GM12878 (cell line): ENCODE data around the gene LDLRAD4. TPM values are rescaled to one million over a fixed set of nuclear protein-coding genes. Genes with fewer than 3 reads are reported as not detected.

ENCODE experiments used
- BCLAF1 ChIP-seq: fragments of 450-650 bp; IDR thresholded peaks from 2 replicates; pipeline ENCODE4 v1.6.1; 2017; ENCODE audit warnings: antibody characterized with exemption, mild to moderate bottlenecking, moderate library complexity
- CEBPB ChIP-seq, 2 experiments: fragments of 150-350 bp in 1 of 2; IDR thresholded peaks; 2 replicates each; pipeline ENCODE4 v1.6.1; 2012 to 2014; ENCODE audit warnings: low read depth in 2 of 2, low read length in 2 of 2, borderline replicate concordance in 1 of 2, inconsistent platforms in 1 of 2
- EZH2 ChIP-seq: IDR thresholded peaks from 2 replicates; pipeline ENCODE4 v1.6.1; 2012; ENCODE audit warnings: low read depth, mild to moderate bottlenecking, control low read depth, inconsistent platforms, low read length, borderline replicate concordance; ENCODE audit not compliant: control insufficient read depth
- HDAC2 ChIP-seq: fragments of 200-600 bp; sonication (generic); IDR thresholded peaks from 2 replicates; pipeline ENCODE4 v1.6.1; 2017
- IRF4 ChIP-seq: IDR thresholded peaks from 2 replicates; pipeline ENCODE4 v1.6.1; 2011; ENCODE audit warnings: low read depth, low read length
- JUND ChIP-seq: IDR thresholded peaks from 2 replicates; pipeline ENCODE4 v1.6.1; 2012; ENCODE audit warnings: low read depth, mild to moderate bottlenecking, low read length, improper control_type of control experiment, moderate library complexity
- KAT2A ChIP-seq: conservative IDR thresholded peaks from 2 replicates; pipeline ENCODE4 v1.6.1; 2011; ENCODE audit warnings: low read depth, low read length; ENCODE audit not compliant: control insufficient read depth
- LARP7 ChIP-seq: fragments of 450-650 bp; IDR thresholded peaks from 2 replicates; pipeline ENCODE4 v1.6.1; 2017; ENCODE audit warnings: mild to moderate bottlenecking
- MAX ChIP-seq: IDR thresholded peaks from 2 replicates; pipeline ENCODE4 v1.6.1; 2012; ENCODE audit warnings: low read depth, low read length, improper control_type of control experiment
- NFXL1 ChIP-seq: fragments of 450-650 bp; IDR thresholded peaks from 2 replicates; pipeline ENCODE4 v1.6.1; 2017; ENCODE audit warnings: antibody characterized with exemption, mild to moderate bottlenecking, borderline replicate concordance
- POLR2AphosphoS5 ChIP-seq: IDR thresholded peaks from 2 replicates; pipeline ENCODE4 v1.6.1; 2011; ENCODE audit warnings: mild to moderate bottlenecking, low read length, inconsistent platforms
- RB1 ChIP-seq: fragments of 450-650 bp; formaldehyde crosslinking; IDR thresholded peaks from 2 replicates; pipeline ENCODE4 v1.6.1; 2017; ENCODE audit warnings: mild to moderate bottlenecking, borderline replicate concordance
- SMARCA5 ChIP-seq: fragments of 450-650 bp; IDR thresholded peaks from 2 replicates; pipeline ENCODE4 v1.6.1; 2017; ENCODE audit warnings: mild to moderate bottlenecking
- STAT3 ChIP-seq: IDR thresholded peaks from 2 replicates; pipeline ENCODE4 v1.6.1; 2011; ENCODE audit warnings: low read depth, low read length, improper control_type of control experiment
- ZNF24 ChIP-seq: fragments of 450-650 bp; IDR thresholded peaks from 2 replicates; pipeline ENCODE4 v1.6.1; 2017; ENCODE audit warnings: antibody characterized with exemption, mild to moderate bottlenecking
- ZNF622 ChIP-seq: fragments of 450-650 bp; IDR thresholded peaks from 2 replicates; pipeline ENCODE4 v1.6.1; 2017; ENCODE audit warnings: mild to moderate bottlenecking, inconsistent platforms
- ZNF687 ChIP-seq: fragments of 450-650 bp; IDR thresholded peaks from 2 replicates; pipeline ENCODE4 v1.6.1; 2017; ENCODE audit warnings: mild to moderate bottlenecking, moderate library complexity
- polyA plus RNA-seq, 11 experiments: library from polyadenylated mRNA; depleted of rRNA in 4 of 11; unstranded in 6 of 11; stranded (reverse) in 5 of 11; fragments of >200 nt; fragmentation: Nextera tagmentation in 4 of 11; fragmentation: Illumina TruSeq in 1 of 11; extraction: Ambion mirVana in 4 of 11; extraction: Trizol in 1 of 11; gene quantifications; 1 replicate in 1 of 11; 2 replicates in 10 of 11; pipeline versions ENCODE4 v1.2.1 to v1.2.3, GENCODE V29; 2011 to 2016; ENCODE audit warnings: inconsistent platforms in 2 of 11, missing spikeins in 2 of 11, low read depth in 1 of 11
- total RNA-seq, 4 experiments: library from RNA; depleted of rRNA in 3 of 4; stranded (reverse); fragments of >200 nt in 3 of 4; fragmentation: Illumina TruSeq in 1 of 4; extraction: Trizol in 1 of 4; gene quantifications; 2 replicates each; pipeline versions ENCODE4 v1.2.1 to v1.2.3, GENCODE V29; 2013 to 2021

The LDLRAD4 gene
- total and polyA plus RNA-seq, 10 of the 15 experiments (the other 5 are each of a cell fraction or from before 2014, with no cell fraction given) = 2.7 to 16.8 (median 11.2) TPM

GRCh38 chr18:13614641-13615288 lies 396.2 kb downstream of the LDLRAD4 start (continued):
- TF ChIP-seq ZNF687 (peak; percentile 96), JUND (no peak), NFXL1 (no peak), ZNF24 (no peak), STAT3 (no peak), LARP7 (peak; percentile 57; the same call in 1 of the 2 replicates), KAT2A (no peak), BCLAF1 (no peak), RB1 (no peak), IRF4 (no peak), CEBPB (IDR thresholded peaks at IDR 0.05; ENCODE audit: borderline replicate concordance in 1 of 2, low read depth in 2 of 2, low read length in 2 of 2) (no peak), SMARCA5 (0 out of 2 replicates have a peak, but pooled peaks have one; percentile 13), POLR2AphosphoS5 (peak; percentile 94), ZNF622 (no peak), MAX (no peak), HDAC2 (no peak), EZH2 (no peak)
